Fibroblast of pulmonary artery (primary cell): ENCODE measurements around the gene NCR3LG1.

Source experiments
- DNase-seq: peaks from one replicate; pipeline ENCODE4 v3.0.0-alpha.2; 2010; ENCODE audit warnings: low read depth
- H3K4me3 ChIP-seq: replicated peaks from 2 replicates; pipeline ENCODE4 v1.5.1; 2011; ENCODE audit warnings: low read depth, mild to moderate bottlenecking, control low read depth, low read length, moderate library complexity
- CTCF ChIP-seq: IDR thresholded peaks from 2 replicates; pipeline ENCODE4 v1.5.1; 2011; ENCODE audit warnings: mild to moderate bottlenecking, control low read depth, low read length, inconsistent platforms; ENCODE audit errors: missing control alignments

Gene NCR3LG1

DNA sequence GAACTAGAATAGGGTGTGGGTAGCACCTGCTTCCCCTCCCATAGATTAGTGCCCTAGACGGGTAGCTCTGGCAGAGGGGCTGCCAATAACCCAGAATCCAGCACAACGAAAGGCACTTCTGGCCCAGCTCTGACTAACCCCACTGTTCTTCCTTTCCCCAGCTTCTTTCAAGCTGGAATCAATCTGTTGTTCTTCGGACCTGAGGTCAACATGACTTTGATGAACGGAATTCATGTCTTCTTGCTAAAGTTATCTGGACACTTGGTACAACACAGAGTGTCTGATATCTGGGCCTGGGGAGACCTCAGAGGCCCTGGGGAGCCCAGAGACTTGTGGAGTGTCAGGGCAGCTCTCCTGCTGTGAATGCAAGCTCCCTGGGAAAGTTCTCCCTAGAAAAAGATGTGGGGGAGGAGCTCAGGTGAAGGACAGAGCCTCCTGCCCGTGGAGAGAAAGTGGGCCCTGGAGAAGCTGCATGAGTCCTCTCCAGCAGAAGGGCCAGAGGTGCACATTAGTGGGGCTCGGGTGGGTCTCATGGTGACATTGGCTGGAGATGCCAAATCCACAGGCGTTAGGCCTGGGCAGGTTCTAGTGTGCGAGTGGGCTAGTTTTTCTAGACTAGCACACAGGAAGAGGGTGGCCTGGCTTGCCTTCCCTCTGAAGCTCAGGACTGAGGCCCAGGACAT, 30.6 kb downstream of the NCR3LG1 start:
- H3K4me3 ChIP-seq = no peak overlapping the region
- no peak for TF ChIP-seq CTCF
- DNase-seq = no peak

DNA sequence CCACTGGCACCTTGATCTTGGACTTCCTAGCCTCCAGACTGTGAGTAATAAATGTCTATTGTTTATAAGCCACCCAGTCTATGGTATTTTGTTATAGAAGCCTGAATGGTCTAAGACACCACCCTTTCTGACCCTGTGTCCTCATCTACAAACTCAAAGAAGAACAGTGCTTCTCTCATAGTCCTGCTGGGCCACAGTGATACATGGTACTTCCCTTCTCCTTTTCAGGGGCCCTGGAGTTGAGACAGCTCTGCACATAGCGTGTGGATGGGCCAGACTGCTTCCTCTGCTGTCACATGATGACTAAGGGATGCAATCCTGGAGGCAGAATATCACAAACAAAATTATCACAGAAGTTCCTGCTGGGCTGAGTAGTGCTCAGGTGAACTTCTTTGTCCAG, 31.9 kb downstream of the NCR3LG1 start:
- DNase-seq = peak; percentile 16
- no peak overlapping the region for H3K4me3 ChIP-seq
- TF ChIP-seq CTCF = no peak

GRCh38 chr11:17384002-17384511, 32.5 kb downstream of the NCR3LG1 start:
- no peak overlapping the region for H3K4me3 ChIP-seq
- TF ChIP-seq CTCF = peak; percentile 96
- DNase-seq = peak; percentile 89

GRCh38 chr11:17385492-17385891, 33.9 kb downstream of the NCR3LG1 start:
- DNase-seq = no peak
- H3K4me3 ChIP-seq = no peak overlapping the region
- no peak for TF ChIP-seq CTCF

- TF ChIP-seq CTCF = no peak
- DNase-seq = no peak
- no peak overlapping the region for H3K4me3 ChIP-seq
Measured at GRCh38 chr11:17385926-17386325, 34.3 kb downstream of the NCR3LG1 start.

- no peak overlapping the region for H3K4me3 ChIP-seq
- DNase-seq = peak; percentile 51
- TF ChIP-seq CTCF = peak; percentile 67
Measured at GRCh38 chr11:17386331-17387084, 34.9 kb downstream of the NCR3LG1 start.
